BLaER1 (cell line): ENCODE measurements around the gene MIXL1.

Source experiments
- H3K27ac ChIP-seq: shearing (Covaris generic); formaldehyde crosslinking; 2 replicates; pipeline ENCODE4 v1.8.1; 2022
- H3K27me3 ChIP-seq: shearing (Covaris generic); formaldehyde crosslinking; 2 replicates; pipeline ENCODE4 v1.8.1; 2022
- H3K36me3 ChIP-seq: shearing (Covaris generic); formaldehyde crosslinking; 2 replicates; pipeline ENCODE4 v1.8.1; 2022
- H3K4me1 ChIP-seq: shearing (Covaris generic); formaldehyde crosslinking; 2 replicates; pipeline ENCODE4 v1.8.1; 2022
- H3K4me2 ChIP-seq: shearing (Covaris generic); formaldehyde crosslinking; 2 replicates; pipeline ENCODE4 v1.8.1; 2022
- H3K4me3 ChIP-seq: shearing (Covaris generic); formaldehyde crosslinking; 2 replicates; pipeline ENCODE4 v1.8.1; 2022
- H3K9ac ChIP-seq: shearing (Covaris generic); formaldehyde crosslinking; 2 replicates; pipeline ENCODE4 v1.8.1; 2022
- H3K9me3 ChIP-seq: shearing (Covaris generic); formaldehyde crosslinking; 2 replicates; pipeline ENCODE4 v1.8.1; 2022
- H4K20me1 ChIP-seq: shearing (Covaris generic); formaldehyde crosslinking; 2 replicates; pipeline ENCODE4 v1.8.1; 2022
- Cebpa-rat ChIP-seq: shearing (Covaris generic); IDR thresholded peaks from 2 replicates; pipeline ENCODE4 v1.8.1; 2022

Gene MIXL1

DNA sequence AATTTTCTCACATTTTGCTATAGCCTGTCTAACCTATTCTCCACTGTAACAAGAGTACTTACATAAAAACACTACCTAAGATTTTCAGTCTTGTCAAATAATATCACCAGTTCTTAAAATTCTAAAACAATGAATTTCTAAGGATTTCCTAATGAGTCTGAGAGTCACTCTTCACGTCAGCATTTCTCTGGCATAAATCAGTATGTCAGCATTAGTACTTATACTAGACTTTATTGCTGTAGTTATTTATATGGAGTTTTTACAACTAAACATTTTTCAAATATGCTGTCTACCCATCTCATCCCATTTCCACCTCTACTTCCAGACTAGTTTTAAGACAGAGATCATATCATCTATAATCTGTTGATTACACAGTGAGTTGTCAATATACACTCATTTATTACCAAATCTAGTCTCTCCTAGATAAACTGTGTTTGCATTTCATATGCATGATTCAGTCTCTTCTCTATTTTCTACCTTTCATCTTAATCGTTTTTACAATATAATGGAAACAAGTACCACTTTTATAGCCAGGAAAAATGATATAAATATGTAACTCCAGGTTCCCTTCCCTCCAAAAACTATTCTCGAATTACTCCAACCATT is 52.7 kb downstream of the MIXL1 start:
- Histone ChIP-seq H3K4me1 (no peaks in the 10 kb centered on the region), H4K20me1 (no peaks in the 10 kb centered on the region), H3K4me2 (no peak overlapping the region), H3K9me3 (no peaks in the 10 kb centered on the region), H3K27me3 (no peaks in the 10 kb centered on the region), H3K9ac (no peak overlapping the region), H3K36me3 (peaks cover 61% of the 10 kb centered on the region), H3K27ac (no peak overlapping the region), H3K4me3 (no peak overlapping the region)
- no peak for TF ChIP-seq Cebpa-rat
